Gastroesophageal sphincter (tissue), 3 donors: ENCODE data around the gene LCP2.

Experiments used
- EP300 ChIP-seq: sonication (generic); formaldehyde crosslinking; IDR thresholded peaks from one replicate; pipeline ENCODE4 v1.6.1; 2017; ENCODE audit warnings: antibody characterized with exemption, mild to moderate bottlenecking
- POLR2A ChIP-seq, 2 donors: fragments of 450-650 bp; IDR thresholded peaks; one replicate each; pipeline ENCODE4 v1.6.1; 2017; ENCODE audit warnings: antibody characterized with exemption in 2 of 2, mild to moderate bottlenecking in 2 of 2, moderate library complexity in 1 of 2
- POLR2AphosphoS5 ChIP-seq: sonication (generic); formaldehyde crosslinking; IDR thresholded peaks from one replicate; pipeline ENCODE4 v1.6.1; 2017; ENCODE audit warnings: antibody characterized with exemption
- TF ChIP-seq, protein P1 (sequence below), 4 experiments: fragments of 200-600 bp in 2 of 4; fragments of 450-650 bp in 2 of 4; sonication (generic) in 1 of 4; IDR thresholded peaks; one replicate each; pipeline ENCODE4 v1.5.1; 2017 to 2019; ENCODE audit warnings: antibody characterized with exemption in 4 of 4, mild to moderate bottlenecking in 2 of 4, moderate library complexity in 2 of 4

DNA sequence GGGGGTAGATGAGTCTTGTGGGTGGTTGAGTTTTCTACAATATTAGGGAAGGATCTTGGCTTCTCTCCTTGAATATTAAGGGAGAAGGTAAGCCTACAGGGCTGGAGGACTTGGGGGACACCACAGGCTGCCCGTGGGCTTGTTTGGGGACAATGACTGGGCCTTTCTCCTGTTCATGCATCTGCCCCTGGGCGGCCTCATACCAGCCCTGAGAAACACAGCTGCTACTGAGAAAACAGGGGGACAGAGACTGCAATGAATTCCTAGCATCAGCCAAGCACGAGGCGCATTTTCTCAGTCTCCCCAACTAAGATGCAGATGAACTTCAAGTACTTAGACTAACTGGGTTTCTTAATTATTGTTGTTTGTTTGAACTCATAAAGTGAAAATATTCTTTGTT is 40.2 kb downstream of the LCP2 start:
- TF ChIP-seq, protein P1, sequence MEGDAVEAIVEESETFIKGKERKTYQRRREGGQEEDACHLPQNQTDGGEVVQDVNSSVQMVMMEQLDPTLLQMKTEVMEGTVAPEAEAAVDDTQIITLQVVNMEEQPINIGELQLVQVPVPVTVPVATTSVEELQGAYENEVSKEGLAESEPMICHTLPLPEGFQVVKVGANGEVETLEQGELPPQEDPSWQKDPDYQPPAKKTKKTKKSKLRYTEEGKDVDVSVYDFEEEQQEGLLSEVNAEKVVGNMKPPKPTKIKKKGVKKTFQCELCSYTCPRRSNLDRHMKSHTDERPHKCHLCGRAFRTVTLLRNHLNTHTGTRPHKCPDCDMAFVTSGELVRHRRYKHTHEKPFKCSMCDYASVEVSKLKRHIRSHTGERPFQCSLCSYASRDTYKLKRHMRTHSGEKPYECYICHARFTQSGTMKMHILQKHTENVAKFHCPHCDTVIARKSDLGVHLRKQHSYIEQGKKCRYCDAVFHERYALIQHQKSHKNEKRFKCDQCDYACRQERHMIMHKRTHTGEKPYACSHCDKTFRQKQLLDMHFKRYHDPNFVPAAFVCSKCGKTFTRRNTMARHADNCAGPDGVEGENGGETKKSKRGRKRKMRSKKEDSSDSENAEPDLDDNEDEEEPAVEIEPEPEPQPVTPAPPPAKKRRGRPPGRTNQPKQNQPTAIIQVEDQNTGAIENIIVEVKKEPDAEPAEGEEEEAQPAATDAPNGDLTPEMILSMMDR (IDR thresholded peaks at IDR 0.05): no peak
- TF ChIP-seq POLR2AphosphoS5: no peak
- TF ChIP-seq EP300: no peak
- no peak for TF ChIP-seq POLR2A (IDR thresholded peaks at IDR 0.05)
